Measurements from ENCODE around the gene PGM2.
A peak's percentile ranks its signal among the peaks of the same experiment; 100 is the strongest.
"Not testable (repeated sequence)": the region's sequence is repeated elsewhere in the genome, so short reads cannot be mapped to it uniquely, and the experiment has no call there.

Gene PGM2

DNA sequence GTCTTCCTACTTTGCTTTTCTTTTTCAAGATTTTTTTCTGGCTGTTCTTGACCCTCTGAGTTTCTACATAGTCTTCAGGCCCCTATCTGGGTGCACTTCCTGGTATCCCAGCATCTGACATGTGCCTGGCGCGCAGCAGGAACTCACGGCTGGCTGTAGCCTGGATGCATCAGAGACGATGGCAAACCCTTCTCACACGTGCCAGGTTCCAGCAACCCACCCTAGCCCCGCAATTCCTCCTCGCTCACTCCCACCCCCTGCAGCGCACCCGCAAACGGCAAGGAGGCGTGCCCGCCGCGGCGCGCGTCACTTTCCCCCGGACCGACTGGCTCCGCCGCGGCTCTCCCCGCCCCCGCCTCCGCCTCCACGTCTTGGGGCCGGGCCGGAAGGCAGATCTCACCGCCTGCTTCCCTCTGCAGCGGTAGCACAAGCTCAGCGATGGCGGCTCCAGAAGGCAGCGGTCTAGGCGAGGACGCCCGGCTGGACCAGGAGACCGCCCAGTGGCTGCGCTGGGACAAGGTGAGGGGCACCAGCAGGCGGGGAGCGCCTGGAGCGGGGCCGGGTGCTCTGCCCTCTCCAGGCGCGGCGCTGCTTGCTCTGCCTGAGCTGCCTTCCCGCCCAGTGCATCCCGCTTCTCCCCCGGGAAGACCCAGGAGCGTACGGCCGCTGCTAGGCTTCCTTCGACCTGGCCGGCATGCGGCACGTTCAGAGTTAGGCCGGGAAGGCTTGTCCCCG, at the start of gene PGM2:
Gene PGM2, plus strand, starts transcription at position 392 of the 735 bp plus-strand sequence. Its CDS starts 47 bp downstream, at position 439.
- peak; percentile 88 for DNase-seq

- DNase-seq, result no peak
Observed at GRCh38 chr4:37779896-37780295, 46.6 kb upstream of the PGM2 start.

DNA sequence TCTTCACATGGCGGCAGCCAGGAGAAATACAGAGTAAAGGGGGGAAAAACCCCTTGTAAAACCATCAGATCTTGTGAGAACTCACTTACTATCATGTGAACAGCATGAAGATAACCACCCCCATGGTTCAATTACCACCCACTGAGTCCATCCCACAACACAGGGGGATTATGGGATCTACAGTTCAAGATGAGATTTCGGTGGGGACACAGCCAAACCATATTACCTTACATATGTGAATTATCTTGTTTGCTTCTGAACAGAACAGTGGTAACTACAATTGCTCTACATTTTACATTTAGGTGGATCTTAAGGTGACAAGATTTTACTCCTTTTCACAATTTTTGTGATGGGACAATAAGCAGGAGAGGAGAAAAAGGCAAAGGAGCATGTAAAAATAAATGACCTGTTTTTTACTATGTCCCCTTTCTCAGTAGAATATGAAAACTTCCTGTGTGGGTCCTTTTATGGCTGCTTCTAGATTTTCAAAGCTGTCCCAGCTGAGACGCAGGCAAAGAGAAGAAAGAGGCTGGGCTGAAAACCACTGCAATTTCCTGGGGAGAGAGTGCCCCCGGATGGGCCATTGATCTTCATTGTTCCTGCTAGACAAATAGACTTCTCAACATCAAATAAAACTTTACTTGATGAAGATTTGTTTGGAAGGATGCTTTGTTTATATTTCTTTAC, 45.9 kb upstream of the PGM2 start:
- DNase-seq, result peak; percentile 72

DNA sequence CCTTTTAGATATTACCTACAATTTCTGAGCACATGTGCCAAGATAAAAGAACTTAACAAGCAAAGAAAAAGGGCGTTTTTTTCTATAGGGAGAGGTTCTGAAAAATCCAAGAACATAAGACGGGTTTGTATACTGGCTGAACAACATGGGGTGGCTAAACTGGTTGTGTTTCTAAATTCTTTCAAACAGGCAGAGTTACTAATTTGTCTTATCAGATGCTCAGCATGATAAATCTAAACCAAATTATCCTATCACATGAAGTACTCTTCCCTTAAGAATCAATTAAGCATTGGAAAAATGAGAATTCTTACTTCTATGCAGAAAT, 45.4 kb upstream of the PGM2 start:
- no peak for DNase-seq

DNA sequence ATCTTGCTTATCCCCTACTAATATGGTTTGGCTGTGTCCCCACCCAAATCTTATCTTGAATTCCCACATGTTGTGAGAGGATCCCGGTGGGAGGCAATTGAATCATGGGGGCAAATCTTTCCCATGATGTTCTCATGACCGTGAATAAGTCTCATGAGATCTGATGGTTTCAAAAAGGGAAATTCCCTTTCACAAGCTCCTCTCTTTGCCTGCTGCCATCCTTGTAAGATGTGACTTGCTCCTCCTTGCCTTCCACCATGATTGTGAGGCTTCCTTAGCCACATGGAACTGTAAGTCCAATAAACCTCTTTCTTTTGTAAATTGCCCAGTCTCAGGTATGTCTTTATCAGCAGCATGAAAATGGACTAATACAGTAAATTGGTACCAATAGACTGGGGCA, 40.2 kb upstream of the PGM2 start:
- DNase-seq, result not testable (repeated sequence)

- DNase-seq, result not testable (repeated sequence)
Observed at GRCh38 chr4:37787883-37788460, 38.5 kb upstream of the PGM2 start.

GRCh38 chr4:37788819-37789218, 37.7 kb upstream of the PGM2 start:
- no peak for DNase-seq

GRCh38 chr4:37792241-37792640, 34.2 kb upstream of the PGM2 start:
- DNase-seq, result no peak

GRCh38 chr4:37793562-37793961, 32.9 kb upstream of the PGM2 start:
- peak; percentile 41 for DNase-seq

GRCh38 chr4:37794056-37794455, 32.4 kb upstream of the PGM2 start:
- DNase-seq, result no peak

- DNase-seq, result no peak
Observed at GRCh38 chr4:37795581-37796195, 30.8 kb upstream of the PGM2 start.

DNA sequence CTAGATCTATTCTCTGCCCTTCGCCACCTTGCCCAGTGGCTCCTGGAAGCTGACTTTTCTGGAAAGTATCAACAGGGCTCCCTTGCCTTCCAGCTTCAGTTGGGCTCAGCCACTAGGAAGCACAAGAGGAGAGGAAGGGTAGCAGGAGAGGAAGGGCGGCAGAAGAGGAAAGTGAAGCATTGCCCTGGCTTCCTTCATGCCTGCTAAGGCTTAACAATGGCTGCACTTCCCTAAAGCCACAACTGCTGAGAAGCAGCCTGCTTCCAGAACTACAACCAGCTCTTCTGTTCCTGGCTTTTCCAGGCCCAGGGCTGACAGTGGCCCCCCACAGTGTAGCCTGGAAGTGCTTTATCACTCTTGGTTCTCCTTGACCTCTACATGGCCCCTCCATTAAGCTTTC, 29.1 kb upstream of the PGM2 start:
- no peak for DNase-seq

GRCh38 chr4:37797923-37798322, 28.6 kb upstream of the PGM2 start:
- DNase-seq, result no peak

- DNase-seq, result no peak
Observed at GRCh38 chr4:37798616-37799015, 27.9 kb upstream of the PGM2 start.

DNA sequence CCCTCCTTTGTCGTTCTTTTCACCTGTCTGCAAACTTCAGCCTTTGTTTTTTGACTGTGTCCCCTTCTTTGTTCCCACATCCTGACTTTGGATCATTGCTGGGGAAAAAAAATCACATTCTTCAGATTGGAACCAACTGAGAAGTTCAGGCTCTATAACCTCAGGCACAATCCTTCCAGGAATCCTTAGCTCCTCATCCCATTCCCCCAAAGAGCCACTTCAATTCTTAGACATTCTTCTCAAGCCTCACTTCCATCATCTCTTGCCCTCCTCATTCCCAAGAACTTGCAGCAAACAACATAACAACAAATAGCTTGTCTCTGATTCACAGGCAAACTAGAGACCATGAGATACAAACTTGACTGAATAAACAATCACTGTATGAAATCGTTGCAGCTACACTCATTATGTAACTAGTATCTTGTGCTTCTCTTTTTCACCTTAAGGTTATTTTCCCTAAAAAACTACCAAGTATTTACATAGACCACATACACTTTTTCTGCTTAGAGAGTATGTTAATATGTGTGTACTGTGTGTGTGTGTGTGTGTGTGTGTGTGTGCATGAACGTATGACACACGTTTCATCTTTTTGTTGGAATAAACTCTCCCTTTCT, 26.4 kb upstream of the PGM2 start:
- no peak for DNase-seq

DNA sequence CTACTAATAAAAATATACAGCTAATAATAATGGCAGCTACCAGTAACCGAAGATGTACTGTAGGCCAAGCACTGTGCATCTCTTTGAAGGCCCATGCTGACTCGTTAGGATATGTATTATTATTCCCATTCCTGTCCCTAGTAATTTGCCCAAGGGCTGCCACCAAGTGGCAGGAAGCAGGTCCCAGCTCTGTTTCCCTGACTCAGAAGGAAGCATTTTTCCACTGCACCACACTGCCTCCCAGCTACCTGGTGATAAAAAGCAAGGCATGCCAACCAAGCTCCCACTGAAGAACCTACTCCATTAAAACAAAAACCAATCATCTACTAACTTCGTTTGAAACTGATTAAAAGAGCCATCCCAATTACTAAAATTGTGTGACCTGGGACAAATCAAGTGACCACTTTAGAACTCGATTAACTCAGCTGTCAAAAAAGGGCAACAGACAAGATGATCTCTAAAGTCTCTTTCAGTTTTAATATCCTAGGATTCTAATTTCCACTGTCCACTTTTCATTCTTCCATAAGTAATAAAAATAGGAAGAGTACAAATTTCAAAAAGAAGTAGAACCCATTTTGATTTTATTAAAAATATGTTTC, 24.3 kb upstream of the PGM2 start:
- no peak for DNase-seq

GRCh38 chr4:37803348-37803973, 23.0 kb upstream of the PGM2 start:
- DNase-seq, result peak; percentile 73

DNA sequence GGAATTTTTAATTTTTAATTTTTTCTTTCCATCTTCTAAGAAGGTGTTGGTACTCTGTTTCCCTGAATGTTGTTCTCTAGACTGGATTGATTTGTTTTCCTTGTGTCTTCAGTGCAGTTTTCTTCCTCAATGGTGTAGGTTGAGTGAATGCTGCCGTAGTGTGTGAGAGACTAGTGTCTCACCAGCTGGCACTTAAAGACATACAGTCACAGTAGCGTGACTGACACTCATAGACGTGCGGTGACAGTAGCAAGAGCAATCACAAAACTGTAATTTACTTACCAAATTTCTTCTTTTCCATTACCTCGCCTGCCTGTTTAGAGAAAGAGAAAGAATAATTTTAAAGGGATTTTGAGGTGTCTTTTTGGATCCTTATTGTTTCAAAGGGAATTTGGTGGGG, 21.4 kb upstream of the PGM2 start:
- no peak for DNase-seq

GRCh38 chr4:37812713-37813112, 13.8 kb upstream of the PGM2 start:
- DNase-seq, result no peak

DNA sequence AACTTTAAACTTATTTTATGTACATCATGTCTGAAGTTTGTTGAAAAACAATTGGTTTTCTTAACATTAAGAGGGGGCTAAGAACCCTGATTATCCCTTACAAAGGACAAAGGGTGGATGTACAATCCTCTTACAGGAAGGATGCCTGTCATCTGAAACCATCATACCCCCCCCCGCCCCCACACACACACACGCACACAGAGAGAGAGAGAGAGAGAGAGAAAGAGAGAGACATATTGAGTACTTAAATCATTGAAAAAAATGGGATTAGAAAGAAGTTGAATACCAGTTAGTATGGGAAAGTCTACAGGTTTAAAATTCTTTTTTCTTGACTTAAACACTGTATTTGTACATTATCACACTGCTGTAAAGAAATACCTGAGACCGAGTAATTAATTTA, 10.9 kb upstream of the PGM2 start:
- no peak for DNase-seq

- peak; percentile 63 for DNase-seq
Observed at GRCh38 chr4:37816006-37816405, 10.5 kb upstream of the PGM2 start.

- no peak for DNase-seq
Observed at GRCh38 chr4:37816719-37817118, 9.8 kb upstream of the PGM2 start.

GRCh38 chr4:37818752-37819151, 7.7 kb upstream of the PGM2 start:
- no peak for DNase-seq
